SW 1271 (cell line): ENCODE results near the gene CLNK.
A peak's percentile ranks its signal among the peaks of the same experiment; 100 is the strongest.

Experiments
- DNase-seq, 2 experiments: peaks; one replicate each; lab custom pipeline; 2025; lab: John Stamatoyannopoulos, UW

The CLNK gene

GRCh38 chr4:10456595-10457254 lies 227.8 kb downstream of the CLNK start:
- peak in 1 of 2 experiments; percentile 25 for DNase-seq

GRCh38 chr4:10456260-10456594 lies 228.3 kb downstream of the CLNK start:
- DNase-seq, result no peak

- no peak for DNase-seq
Measured at GRCh38 chr4:10455133-10455532, 229.4 kb downstream of the CLNK start.

- DNase-seq, result no peak
Measured at GRCh38 chr4:10454726-10455125, 229.8 kb downstream of the CLNK start.

GRCh38 chr4:10454121-10454520 lies 230.4 kb downstream of the CLNK start:
- DNase-seq, result no peak

- DNase-seq, result no peak
Measured at GRCh38 chr4:10448991-10449390, 235.6 kb downstream of the CLNK start.

GRCh38 chr4:10442976-10443375 lies 241.6 kb downstream of the CLNK start:
- DNase-seq, result no peak

- DNase-seq, result no peak
Measured at GRCh38 chr4:10441512-10441911, 243.1 kb downstream of the CLNK start.

GRCh38 chr4:10438924-10439323 lies 245.6 kb downstream of the CLNK start:
- no peak for DNase-seq

GRCh38 chr4:10437735-10438134 lies 246.8 kb downstream of the CLNK start:
- DNase-seq, result no peak
